ENCODE data around the gene BTK.

Gene BTK

DNA sequence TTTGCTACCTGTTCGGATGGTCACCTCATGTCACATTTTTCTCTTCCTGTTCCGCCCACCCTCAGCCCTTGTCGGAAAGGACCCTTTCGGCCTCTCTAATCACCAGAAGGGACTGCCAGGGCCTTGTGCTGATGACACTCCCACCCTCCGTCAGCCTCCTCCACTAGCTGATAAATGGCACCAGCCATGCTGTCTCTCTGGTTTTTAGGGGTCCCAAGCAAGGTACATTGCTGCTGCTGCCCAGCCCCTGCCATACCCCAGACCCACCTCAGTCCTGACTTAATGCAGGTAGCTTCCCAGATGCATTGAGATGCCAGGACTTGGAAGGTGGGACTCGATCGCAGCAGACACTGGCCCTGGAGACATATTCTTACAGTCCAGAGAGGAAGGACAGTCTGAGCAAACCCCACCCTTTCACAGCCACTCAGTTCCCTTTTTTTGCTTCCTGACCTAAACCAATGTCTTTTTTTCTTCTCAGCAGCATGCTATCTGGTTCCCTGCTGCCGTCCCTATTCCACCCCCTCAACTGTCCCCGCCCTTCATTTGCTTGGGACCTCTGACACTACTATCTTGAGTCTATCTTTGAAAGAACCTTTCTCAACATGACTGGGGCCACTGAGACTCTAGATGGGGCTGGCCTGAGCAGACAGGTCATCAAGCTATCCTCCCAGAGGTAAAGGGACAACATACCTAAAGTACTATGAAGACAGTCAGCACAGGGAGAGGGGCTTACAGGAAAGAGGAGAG lies at the start of gene BTK:
Gene BTK (minus strand): TSS at position 397 of the 747 bp plus-strand sequence. CDS start 10,907 bp downstream, outside the sequence.
- DNase-seq = no peak

GRCh38 chrX:101430457-101431078 lies 44.6 kb upstream of the BTK start:
- intact Hi-C loops (cut with DNase I) = no loop called here
- no peak for DNase-seq

More for the DNA sequence above, at the start of gene BTK:
- intact Hi-C loops (cut with DNase I) = no loop called here

DNA sequence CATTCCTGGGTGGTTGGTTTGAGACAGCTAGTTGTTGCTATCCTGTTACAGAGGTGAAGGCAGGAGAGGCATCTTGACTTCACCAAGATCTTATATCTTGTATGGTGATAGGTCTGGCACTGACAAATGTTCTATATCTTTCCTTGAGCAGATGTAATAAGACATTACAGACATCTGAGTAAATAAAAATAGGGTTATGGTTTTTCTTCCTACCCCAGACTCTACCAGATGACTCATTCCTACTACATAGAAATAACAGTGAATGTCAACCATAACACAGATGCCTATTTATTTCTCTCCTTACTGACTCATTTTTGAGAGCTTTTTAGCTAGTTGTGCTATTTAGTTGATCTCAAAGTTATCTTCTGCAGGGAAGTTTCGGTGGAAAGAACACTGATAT lies 43.9 kb upstream of the BTK start:
- DNase-seq = no peak
- intact Hi-C loops (cut with DNase I) = no loop called here

DNA sequence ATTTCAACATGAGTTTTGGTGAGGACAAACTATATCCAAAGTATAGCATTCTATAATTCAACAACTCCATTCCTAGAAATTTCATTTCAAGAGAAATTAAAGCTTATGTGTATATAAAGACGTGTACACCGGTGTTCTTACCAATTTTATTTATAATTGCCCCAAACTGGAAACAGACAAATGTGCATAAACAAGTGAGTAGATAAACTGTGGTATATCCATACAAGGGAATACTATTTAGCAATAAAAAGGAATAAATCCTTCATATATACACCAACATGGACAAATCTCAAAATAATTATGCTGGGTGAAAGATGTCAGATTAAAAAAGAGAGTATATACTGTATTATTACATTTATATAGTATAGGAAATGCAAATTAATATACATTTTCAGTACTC lies 42.0 kb upstream of the BTK start:
- intact Hi-C loops (cut with DNase I) = no loop called here
- no peak for DNase-seq

- no peak for DNase-seq
- intact Hi-C loops (cut with DNase I) = loop anchor here (10.0 kb wide), 2 partner anchors 65 to 515 kb away; partner anchors contain the start of genes ARMCX4 and ZMAT1
These were observed 33.5 kb upstream of the BTK start for GRCh38 chrX:101419489-101419888.

DNA sequence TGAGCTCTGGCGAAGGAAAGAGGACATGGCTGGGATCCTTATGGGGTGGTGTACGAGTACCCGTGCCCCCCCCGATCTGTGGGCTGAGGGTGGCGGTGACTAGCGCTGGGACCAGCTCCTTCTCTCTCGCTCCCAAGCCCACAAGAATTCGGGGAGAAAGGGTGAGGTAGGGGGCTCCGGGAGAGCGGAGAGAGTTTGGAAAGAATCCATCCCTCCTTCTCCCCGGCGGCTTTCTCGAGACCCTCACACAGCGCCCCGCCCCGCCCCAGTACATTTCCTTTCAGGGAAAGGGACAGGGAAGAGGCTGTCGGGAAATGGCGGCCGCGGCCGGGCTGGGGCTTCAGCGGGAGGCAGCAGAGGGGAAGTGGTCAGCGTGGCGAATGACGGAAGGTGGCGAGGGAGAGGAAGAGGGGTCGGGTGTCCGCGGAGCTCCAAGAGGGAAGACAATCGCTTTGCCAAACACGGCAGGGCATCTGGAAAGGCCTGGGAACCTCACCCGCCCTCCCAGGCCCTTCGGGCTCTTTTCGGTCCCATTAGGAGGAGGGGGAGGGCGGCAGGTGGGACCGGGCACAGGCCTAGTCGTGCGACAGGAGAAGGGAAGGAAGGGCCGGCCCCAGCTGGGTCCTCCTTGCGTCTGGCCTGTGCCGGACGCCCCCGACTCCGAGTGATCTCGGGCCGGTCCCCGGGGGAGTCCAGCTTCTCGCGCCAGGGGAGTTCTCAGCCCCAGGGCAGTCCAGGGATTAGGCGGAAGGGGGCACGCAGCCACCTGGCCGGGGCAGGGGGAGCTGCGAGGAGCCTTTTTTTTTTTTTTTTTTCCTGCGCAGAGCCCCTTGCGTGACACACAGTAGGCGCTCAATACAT lies 32.2 kb upstream of the BTK start:
- intact Hi-C loops (cut with DNase I) = loop anchor here (10.0 kb wide), 2 partner anchors 67 to 517 kb away; partner anchors contain the start of genes ARMCX4 and ZMAT1

DNA sequence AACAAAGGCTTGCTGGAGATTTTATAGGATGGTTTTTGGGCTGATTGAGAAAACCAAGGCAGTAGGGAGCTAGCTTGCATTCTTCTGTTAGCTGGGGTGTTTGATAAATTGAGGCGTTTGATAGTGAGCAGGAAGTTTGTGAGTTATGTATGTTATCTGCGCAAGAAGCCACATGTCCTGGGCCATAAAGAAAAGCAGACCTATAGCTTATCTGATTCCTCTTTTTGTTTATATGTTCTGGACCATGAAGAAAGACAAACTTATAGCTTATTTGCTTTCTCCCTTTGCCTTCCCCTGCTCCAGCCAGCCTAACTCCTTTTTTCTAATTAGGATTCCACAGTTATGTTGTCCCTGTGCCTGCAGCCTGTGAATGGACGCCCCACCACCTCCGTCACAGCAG lies 31.2 kb upstream of the BTK start:
- DNase-seq = peak in 1 of 10 donors; percentile 7
- intact Hi-C loops (cut with DNase I) = loop anchor here (10.0 kb wide), 2 partner anchors 68 to 518 kb away; partner anchors contain the start of genes ARMCX4 and ZMAT1

More for the DNA sequence above, 32.2 kb upstream of the BTK start:
- peak; percentile 26 to 92 (median 57) for DNase-seq

GRCh38 chrX:101416691-101417090 lies 30.7 kb upstream of the BTK start:
- intact Hi-C loops (cut with DNase I) = loop anchor here (10.0 kb wide), 2 partner anchors 68 to 518 kb away; partner anchors contain the start of genes ARMCX4 and ZMAT1
- DNase-seq = no peak

DNA sequence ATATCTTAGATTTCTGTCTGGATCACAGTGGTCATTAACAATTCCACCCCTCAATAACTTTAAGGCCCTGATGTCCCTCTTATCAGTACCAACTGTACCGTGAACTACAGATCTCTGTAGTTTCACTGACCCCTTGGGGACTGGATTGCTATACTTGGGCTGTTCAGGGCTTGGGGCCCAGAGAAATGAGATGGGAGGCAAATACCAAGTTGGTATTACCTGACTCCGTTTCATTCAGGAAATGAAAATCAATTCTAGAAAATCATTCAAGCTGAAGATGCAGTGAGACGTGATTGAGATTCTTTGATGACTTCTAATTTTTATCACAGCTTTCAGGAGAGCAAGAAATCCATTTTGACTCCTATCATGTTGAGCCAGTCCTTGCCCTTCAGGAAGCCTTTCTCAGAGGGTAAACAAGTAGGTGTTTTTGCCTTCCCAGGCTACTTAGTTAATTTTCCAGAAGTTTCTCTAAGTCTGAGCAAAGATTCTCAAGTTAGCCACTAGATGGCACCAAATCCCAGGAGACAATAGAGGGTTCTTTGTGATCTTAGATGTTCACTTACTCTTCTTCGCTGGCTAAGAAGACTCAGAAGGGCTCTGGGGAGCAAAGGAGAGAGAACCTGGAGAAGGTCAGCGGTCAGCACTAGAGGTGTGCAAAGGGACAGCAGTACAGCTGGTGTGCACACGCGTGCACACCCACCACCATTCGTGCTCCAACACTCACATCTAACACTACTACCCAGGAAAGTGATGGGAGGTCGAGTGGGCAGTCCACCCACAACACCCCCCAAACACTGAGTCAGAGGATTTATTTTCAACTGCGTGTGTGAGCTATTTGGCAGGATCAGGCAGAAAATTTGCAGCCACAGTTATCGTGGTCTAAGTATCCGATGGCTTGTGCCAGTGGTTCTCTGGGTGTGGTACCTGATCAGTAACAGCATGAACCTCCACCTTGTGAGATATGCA lies 29.5 kb upstream of the BTK start:
- DNase-seq = peak in 1 of 10 donors; percentile 5
- intact Hi-C loops (cut with DNase I) = loop anchor here (2.0 to 10.0 kb wide), 3 partner anchors 69 to 519 kb away; partner anchors contain the start of genes ARMCX4 and ZMAT1

DNA sequence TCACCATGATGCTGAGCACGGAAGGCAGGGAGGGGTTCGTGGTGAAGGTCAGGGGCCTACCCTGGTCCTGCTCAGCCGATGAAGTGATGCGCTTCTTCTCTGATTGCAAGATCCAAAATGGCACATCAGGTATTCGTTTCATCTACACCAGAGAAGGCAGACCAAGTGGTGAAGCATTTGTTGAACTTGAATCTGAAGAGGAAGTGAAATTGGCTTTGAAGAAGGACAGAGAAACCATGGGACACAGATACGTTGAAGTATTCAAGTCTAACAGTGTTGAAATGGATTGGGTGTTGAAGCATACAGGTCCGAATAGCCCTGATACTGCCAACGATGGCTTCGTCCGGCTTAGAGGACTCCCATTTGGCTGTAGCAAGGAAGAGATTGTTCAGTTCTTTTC lies 26.0 kb upstream of the BTK start:
- no peak for DNase-seq
- intact Hi-C loops (cut with DNase I) = loop anchor here (10.0 kb wide), 2 partner anchors 73 to 523 kb away; partner anchors contain the start of genes ARMCX4 and ZMAT1

DNA sequence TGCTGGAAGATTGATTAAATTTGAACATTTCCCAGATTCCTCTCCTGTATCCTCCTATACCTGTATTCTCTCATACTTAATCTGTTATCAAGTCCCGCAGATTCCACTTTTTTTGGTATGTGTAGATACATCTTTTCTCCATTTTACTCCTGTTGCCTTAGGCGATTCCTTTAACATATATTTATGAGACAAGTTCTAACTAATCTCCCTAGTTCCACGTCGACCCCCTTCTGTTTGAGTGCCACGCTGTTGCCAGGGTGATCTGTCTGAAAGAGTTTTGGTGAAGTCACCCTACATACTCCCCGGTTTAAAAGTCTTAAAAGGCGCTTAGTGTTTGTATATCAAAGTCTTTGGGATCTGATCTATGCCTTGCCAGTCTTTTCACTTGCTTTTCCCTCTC lies 24.5 kb upstream of the BTK start:
- DNase-seq = no peak
- intact Hi-C loops (cut with DNase I) = loop anchor here (10.0 kb wide), 2 partner anchors 74 to 524 kb away; partner anchors contain the start of genes ARMCX4 and ZMAT1

DNA sequence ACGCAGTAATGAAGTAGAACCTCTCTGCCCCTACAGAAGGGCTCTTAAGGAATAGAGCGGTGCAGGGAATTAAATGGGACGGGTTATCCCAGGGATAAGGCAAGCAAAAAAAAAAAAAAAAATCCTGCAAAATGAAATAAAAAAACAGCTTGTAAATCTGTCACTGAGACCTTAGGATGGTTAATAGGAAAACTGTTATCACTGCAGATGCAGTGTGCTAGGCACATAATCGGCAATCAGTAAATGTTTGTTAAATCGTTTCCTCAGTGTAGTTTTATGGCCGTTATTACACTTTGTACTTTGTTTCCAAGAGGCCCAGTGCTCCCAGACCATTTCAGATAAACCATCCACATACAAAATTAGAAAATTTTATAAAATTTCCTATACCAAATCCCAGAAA lies 23.1 kb upstream of the BTK start:
- DNase-seq = no peak
- intact Hi-C loops (cut with DNase I) = no loop called here

DNA sequence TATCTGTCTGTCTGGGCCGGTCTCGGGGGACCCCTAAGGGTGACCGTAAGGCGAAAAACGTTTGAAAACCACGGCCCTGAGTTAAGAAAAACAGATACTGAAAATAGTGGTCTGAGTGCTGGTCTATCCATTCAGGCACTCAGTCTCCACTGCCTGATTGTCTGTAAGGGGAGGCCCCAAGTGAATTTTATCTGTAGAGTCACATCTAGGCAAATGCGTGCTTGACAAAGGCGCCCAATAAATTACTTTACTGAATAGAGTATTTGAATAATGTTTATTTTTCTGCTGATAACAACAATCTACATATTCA lies 22.5 kb upstream of the BTK start:
- DNase-seq = no peak
- intact Hi-C loops (cut with DNase I) = no loop called here

GRCh38 chrX:101407748-101408531 lies 21.9 kb upstream of the BTK start, which contains the start of the genes GLA and HNRNPH2:
Gene GLA, minus strand, starts transcription at chrX:101407925. Its CDS starts 22 bp downstream, at chrX:101407903.
Gene HNRNPH2, plus strand, starts transcription at chrX:101408222. Its CDS starts 3,767 bp downstream, at chrX:101411989.
- peak; percentile 76 to 98 (median 88) for DNase-seq
- intact Hi-C loops (cut with DNase I) = no loop called here

DNA sequence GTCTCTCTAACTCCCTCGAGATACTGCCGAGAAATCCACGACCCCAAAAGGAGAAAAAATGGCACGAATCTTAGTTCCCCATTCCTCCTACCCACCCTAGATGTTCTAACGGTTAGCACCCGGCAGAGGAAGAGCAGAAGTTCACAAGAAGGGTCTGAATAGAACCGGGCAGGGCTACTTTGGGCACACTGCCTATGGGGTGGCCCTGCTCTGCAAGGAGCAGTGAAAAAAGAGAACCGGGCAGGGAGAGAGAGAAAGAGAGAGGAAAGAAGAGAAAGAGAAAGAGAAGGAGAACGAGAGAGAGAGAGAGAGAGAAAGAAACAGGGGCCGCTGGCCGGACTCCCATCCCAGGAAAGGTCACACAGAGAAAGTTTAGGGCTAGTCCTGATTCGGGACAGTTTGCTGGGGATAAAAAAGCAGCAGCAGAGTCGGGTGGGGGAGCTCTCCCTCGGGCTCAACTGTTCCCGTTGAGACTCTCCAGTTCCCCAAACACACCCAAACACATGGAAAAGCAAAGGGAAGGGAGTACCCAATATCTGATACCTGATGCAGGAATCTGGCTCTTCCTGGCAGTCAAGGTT lies 21.3 kb upstream of the BTK start:
- intact Hi-C loops (cut with DNase I) = no loop called here
- no peak for DNase-seq

DNA sequence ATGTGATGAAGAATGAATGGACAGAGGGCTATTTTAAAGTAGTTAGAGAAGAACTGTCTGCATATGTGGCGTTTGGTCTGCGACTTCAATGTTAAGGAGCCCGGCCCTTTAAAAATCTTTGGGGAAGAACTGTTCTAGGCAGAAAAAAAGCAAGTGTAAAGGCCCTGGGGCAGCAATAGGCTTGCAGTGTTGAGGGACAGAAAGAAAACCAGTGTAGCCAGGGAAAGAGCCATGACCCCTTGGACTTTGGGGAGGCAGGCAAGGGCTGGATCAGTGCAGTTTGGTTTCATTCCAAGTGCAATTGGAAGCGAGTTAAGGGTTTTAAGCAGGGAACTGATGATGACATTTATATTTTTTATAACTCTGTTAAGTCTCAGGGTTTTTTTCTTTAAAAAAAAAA lies 13.8 kb upstream of the BTK start:
- intact Hi-C loops (cut with DNase I) = no loop called here
- no peak for DNase-seq

DNA sequence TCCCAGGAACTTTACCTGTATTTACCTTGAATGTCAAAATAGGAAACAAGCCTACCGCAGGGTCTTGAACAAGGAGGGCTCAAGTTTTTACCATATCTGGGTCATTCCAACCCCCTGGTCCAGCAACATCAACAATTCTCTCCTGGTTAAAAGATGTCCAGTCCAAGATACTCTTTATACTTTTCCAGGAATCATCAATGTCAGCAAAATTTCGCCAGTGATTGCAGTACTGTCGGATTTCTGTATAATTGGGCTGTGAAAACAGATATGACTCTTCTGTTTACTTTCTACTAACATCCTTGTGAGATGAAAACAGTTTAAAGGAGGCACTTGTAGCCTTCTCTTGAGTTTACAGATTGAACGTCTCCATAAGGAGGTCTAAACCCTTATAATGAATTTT lies 12.7 kb upstream of the BTK start:
- DNase-seq = no peak
- intact Hi-C loops (cut with DNase I) = no loop called here

DNA sequence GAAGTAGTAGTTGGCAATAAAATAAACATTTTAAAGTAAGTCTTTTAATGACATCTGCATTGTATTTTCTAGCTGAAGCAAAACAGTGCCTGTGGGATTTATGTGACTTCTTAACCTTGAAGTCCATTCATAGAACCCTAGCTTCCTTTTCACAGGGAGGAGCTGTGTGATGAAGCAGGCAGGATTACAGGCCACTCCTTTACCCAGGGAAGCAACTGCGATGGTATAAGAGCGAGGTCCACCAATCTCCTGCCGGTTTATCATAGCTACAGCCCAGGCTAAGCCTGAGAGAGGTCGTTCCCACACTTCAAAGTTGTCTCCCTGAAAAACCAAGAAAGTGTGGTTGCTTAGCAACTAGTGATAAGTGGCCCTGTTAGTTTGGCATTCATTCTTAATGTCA lies 11.8 kb upstream of the BTK start:
- DNase-seq = no peak
- intact Hi-C loops (cut with DNase I) = no loop called here
